ENCODE data around the gene DAZL.

- TF ChIP-seq, protein P1, sequence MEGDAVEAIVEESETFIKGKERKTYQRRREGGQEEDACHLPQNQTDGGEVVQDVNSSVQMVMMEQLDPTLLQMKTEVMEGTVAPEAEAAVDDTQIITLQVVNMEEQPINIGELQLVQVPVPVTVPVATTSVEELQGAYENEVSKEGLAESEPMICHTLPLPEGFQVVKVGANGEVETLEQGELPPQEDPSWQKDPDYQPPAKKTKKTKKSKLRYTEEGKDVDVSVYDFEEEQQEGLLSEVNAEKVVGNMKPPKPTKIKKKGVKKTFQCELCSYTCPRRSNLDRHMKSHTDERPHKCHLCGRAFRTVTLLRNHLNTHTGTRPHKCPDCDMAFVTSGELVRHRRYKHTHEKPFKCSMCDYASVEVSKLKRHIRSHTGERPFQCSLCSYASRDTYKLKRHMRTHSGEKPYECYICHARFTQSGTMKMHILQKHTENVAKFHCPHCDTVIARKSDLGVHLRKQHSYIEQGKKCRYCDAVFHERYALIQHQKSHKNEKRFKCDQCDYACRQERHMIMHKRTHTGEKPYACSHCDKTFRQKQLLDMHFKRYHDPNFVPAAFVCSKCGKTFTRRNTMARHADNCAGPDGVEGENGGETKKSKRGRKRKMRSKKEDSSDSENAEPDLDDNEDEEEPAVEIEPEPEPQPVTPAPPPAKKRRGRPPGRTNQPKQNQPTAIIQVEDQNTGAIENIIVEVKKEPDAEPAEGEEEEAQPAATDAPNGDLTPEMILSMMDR (IDR thresholded peaks at IDR 0.05 in 2 of 3, conservative IDR thresholded peaks at IDR 0.05 in 1 of 3; ENCODE audit: control insufficient read depth in 2 of 3, extremely low read depth in 1 of 3, insufficient read depth in 1 of 3, low read depth in 3 of 3, low read length in 3 of 3): peak; percentile 56 to 81 (median 69)
- TF ChIP-seq, protein P2, sequence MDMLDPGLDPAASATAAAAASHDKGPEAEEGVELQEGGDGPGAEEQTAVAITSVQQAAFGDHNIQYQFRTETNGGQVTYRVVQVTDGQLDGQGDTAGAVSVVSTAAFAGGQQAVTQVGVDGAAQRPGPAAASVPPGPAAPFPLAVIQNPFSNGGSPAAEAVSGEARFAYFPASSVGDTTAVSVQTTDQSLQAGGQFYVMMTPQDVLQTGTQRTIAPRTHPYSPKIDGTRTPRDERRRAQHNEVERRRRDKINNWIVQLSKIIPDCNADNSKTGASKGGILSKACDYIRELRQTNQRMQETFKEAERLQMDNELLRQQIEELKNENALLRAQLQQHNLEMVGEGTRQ (IDR thresholded peaks at IDR 0.05; ENCODE audit: borderline replicate concordance, low read depth, low read length): no peak
- TF ChIP-seq MAX (IDR thresholded peaks at IDR 0.05; ENCODE audit: low read depth, low read length) (no peak), POLR2AphosphoS5 (IDR thresholded peaks at IDR 0.05; ENCODE audit: low read length) (no peak), TCF7 (IDR thresholded peaks at IDR 0.05; ENCODE audit: borderline replicate concordance) (no peak), CEBPB (IDR thresholded peaks at IDR 0.05; ENCODE audit: borderline replicate concordance in 1 of 2, low read depth in 2 of 2, low read length in 2 of 2) (no peak), POU2F2 (IDR thresholded peaks at IDR 0.05; ENCODE audit: borderline replicate concordance, low read depth, low read length) (no peak), RAD51 (IDR thresholded peaks at IDR 0.05) (no peak)
- TF ChIP-seq, protein P3, sequence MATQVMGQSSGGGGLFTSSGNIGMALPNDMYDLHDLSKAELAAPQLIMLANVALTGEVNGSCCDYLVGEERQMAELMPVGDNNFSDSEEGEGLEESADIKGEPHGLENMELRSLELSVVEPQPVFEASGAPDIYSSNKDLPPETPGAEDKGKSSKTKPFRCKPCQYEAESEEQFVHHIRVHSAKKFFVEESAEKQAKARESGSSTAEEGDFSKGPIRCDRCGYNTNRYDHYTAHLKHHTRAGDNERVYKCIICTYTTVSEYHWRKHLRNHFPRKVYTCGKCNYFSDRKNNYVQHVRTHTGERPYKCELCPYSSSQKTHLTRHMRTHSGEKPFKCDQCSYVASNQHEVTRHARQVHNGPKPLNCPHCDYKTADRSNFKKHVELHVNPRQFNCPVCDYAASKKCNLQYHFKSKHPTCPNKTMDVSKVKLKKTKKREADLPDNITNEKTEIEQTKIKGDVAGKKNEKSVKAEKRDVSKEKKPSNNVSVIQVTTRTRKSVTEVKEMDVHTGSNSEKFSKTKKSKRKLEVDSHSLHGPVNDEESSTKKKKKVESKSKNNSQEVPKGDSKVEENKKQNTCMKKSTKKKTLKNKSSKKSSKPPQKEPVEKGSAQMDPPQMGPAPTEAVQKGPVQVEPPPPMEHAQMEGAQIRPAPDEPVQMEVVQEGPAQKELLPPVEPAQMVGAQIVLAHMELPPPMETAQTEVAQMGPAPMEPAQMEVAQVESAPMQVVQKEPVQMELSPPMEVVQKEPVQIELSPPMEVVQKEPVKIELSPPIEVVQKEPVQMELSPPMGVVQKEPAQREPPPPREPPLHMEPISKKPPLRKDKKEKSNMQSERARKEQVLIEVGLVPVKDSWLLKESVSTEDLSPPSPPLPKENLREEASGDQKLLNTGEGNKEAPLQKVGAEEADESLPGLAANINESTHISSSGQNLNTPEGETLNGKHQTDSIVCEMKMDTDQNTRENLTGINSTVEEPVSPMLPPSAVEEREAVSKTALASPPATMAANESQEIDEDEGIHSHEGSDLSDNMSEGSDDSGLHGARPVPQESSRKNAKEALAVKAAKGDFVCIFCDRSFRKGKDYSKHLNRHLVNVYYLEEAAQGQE (IDR thresholded peaks at IDR 0.05; ENCODE audit: low read depth, low read length): no peak
These were observed 4.3 kb downstream of the DAZL start for GRCh38 chr3:16600780-16601536.
